Tibial artery (tissue), 4 donors: ENCODE data around the gene MYH13.
A peak's percentile ranks its signal among the peaks of the same experiment; 100 is the strongest.

Experiments
- DNase-seq, 2 donors: peaks; one replicate each; pipeline ENCODE4 v3.0.0-alpha.2; 2019
- H3K27ac ChIP-seq, 2 donors: fragments of 200-600 bp; sonication (generic) in 1 of 2; 1 replicate in 1 of 2; 2 replicates in 1 of 2; pipeline ENCODE4 v1.5.1; 2018 to 2019; ENCODE audit warnings: mild to moderate bottlenecking in 1 of 2
- H3K27me3 ChIP-seq, 2 donors: fragments of 200-600 bp; sonication (generic) in 1 of 2; one replicate each; pipeline versions ENCODE4 v1.5.1 to v1.6.0; 2016 to 2019
- H3K36me3 ChIP-seq, 3 donors: fragments of 200-600 bp; sonication (generic) in 2 of 3; one replicate each; pipeline ENCODE4 v1.5.1; 2016 to 2019; ENCODE audit warnings: mild to moderate bottlenecking in 2 of 3
- H3K4me1 ChIP-seq, 4 donors: fragments of 200-600 bp; sonication (generic) in 2 of 4; 1 replicate in 3 of 4; 2 replicates in 1 of 4; pipeline ENCODE4 v1.5.1; 2016 to 2019
- H3K4me3 ChIP-seq, 2 donors: fragments of 200-600 bp; sonication (generic) in 1 of 2; 1 replicate in 1 of 2; 2 replicates in 1 of 2; pipeline ENCODE4 v1.5.1; 2018 to 2019; ENCODE audit warnings: mild to moderate bottlenecking in 2 of 2
- H3K9me3 ChIP-seq, 3 donors: fragments of 200-600 bp; sonication (generic) in 1 of 3; one replicate each; pipeline ENCODE4 v1.5.1; 2016 to 2019
- CTCF ChIP-seq, 2 experiments: fragments of 200-600 bp in 1 of 2; fragments of 450-650 bp in 1 of 2; IDR thresholded peaks; one replicate each; pipeline ENCODE4 v1.5.1; 2017 to 2019; ENCODE audit warnings: antibody characterized with exemption in 2 of 2, mild to moderate bottlenecking in 1 of 2, moderate library complexity in 1 of 2
- intact Hi-C: fragments of 100-400 bp; cut with DNase I; formaldehyde crosslinking; loops from one replicate; pipeline ENCODE4 v1.15.0; 2023; ENCODE audit warnings: low total_unique reads

MYH13 gene

DNA sequence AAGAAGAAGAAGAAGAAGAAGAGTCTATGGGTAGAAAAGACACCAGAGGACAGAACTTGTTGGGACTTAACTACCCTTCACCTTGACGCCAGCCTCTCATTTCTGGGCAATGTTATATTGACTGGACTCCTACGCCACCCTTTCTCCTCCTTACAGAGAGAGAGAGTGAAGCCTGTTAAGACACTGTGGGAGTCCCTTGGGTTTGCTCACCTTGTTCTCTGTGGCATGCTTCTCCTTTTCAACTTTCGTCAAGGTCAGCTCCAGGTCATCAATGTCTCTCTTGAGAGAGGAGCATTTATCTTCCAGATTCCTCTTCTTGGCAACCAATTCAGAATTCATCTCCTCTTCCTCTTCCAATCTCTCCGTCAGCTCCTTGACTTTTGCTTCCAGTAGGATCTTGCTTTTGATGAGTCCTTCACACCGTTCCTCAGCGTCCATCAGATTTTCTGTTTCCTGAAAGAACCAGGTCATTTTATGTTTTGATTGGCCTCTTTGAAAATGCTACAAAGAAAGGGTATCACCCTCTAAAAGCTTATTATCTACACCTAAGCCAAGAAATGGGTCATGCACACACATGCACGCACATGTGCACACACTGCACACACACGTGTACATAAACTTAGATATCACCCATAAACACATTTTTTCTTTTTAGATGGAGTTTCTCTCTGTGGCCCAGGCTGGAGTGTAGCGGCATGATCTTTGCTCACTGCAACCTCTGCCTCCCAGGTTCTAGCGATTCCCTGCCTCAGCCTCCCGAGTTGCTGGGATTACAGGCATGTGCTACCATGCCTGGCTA, 48.8 kb downstream of the MYH13 start:
- intact Hi-C loops = no loop called here
- no peak overlapping the region for H3K4me3 ChIP-seq
- no peak for DNase-seq
- H3K36me3 ChIP-seq = no peaks in the 10 kb centered on the region
- H3K4me1 ChIP-seq = no peaks in the 10 kb centered on the region
- H3K9me3 ChIP-seq = no peaks in the 10 kb centered on the region
- H3K27ac ChIP-seq = no peak overlapping the region
- TF ChIP-seq CTCF (IDR thresholded peaks at IDR 0.05) = no peak
- peaks cover 0 to 3% of the 10 kb centered on the region in 2 donors for H3K27me3 ChIP-seq

DNA sequence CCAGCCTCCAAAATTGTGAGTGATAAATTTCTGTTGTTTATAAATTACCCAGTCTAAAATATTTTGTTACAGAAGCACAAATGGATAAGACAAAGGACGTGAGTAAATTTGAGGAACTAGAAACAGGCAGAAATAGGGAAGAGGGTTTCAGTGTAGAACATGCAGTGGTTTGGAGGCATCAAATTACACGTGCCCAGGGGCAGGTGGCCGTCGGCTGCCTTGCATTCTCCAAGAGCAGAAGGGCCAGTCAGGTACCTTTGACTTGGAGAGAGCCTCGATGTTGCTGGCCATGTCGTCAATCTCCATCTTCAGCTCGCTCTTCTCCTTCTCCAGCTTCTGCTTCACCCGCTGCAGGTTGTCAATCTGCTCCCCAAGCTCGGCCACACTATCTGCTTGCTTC, 54.3 kb downstream of the MYH13 start:
- Histone ChIP-seq H3K36me3 (no peaks in the 10 kb centered on the region), H3K4me1 (no peaks in the 10 kb centered on the region), H3K4me3 (no peak overlapping the region), H3K9me3 (no peaks in the 10 kb centered on the region), H3K27ac (no peak overlapping the region), H3K27me3 (peaks cover 0 to 5% of the 10 kb centered on the region in 2 donors)
- no peak for TF ChIP-seq CTCF (IDR thresholded peaks at IDR 0.05)
- intact Hi-C loops = no loop called here
- DNase-seq = no peak

DNA sequence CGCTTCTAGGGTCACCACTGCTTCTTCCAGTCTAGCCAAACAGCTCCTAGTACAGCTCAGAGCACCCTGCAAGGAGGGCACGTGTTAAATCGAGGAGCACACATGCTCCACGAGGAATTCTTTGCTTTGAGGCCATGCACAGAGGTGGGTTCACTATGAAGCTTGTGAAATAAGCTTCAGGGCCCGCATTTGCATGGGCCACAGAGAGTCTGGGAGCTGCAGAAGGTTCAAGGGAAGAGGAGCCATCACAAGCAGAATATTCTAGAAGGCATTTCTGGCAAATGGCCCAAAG, 55.3 kb downstream of the MYH13 start:
- TF ChIP-seq CTCF (IDR thresholded peaks at IDR 0.05) = peak in 1 of 2 experiments; percentile 0
- peaks cover 0 to 5% of the 10 kb centered on the region in 2 donors for H3K27me3 ChIP-seq
- intact Hi-C loops = no loop called here

GRCh38 chr17:10316801-10317542, 55.8 kb downstream of the MYH13 start:
- TF ChIP-seq CTCF (IDR thresholded peaks at IDR 0.05) = peak; percentile 24 to 53
- Histone ChIP-seq H3K9me3 (no peaks in the 10 kb centered on the region), H3K27me3 (peaks cover 0 to 5% of the 10 kb centered on the region in 2 donors), H3K4me1 (no peaks in the 10 kb centered on the region), H3K4me3 (no peak overlapping the region), H3K27ac (no peak overlapping the region), H3K36me3 (no peaks in the 10 kb centered on the region)
- intact Hi-C loops = no loop called here
- DNase-seq = peak in 1 of 2 donors; percentile 79

More for the DNA sequence above, 55.3 kb downstream of the MYH13 start:
- H3K27ac ChIP-seq = no peak overlapping the region
- DNase-seq = no peak
- no peaks in the 10 kb centered on the region for H3K9me3 ChIP-seq
- no peak overlapping the region for H3K4me3 ChIP-seq
- no peaks in the 10 kb centered on the region for H3K36me3 ChIP-seq
- no peaks in the 10 kb centered on the region for H3K4me1 ChIP-seq

DNA sequence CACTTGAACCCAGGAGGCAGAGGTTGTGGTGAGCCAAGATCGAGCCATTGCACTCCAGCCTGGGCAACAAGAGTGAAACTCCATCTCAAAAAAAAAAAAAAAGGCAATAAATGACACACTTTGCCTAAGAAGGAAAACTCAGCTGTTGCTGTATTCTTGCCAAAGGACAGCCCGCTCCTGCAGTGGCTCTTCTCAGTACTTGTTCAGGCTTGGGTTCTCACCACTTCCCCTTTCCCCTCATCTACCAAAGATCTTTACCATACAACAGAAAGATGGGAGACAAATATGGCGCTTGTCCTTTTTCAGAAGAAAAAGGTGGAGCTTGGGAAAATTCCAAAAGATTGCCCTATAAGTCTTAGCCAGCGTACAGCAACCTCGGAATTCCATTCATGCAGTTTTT, 58.5 kb downstream of the MYH13 start:
- Histone ChIP-seq H3K36me3 (no peaks in the 10 kb centered on the region), H3K9me3 (no peaks in the 10 kb centered on the region), H3K4me3 (no peak overlapping the region), H3K27ac (no peak overlapping the region), H3K4me1 (no peaks in the 10 kb centered on the region), H3K27me3 (peaks cover 0 to 2% of the 10 kb centered on the region in 2 donors)
- TF ChIP-seq CTCF (IDR thresholded peaks at IDR 0.05) = no peak
- intact Hi-C loops = no loop called here
- no peak for DNase-seq
